Prostate gland (tissue), 2 donors: ENCODE results near the gene FAM50B.

Source experiments
- POLR2A ChIP-seq: fragments of 450-650 bp; IDR thresholded peaks from one replicate; pipeline ENCODE4 v1.6.1; 2016; ENCODE audit warnings: antibody characterized with exemption, mild to moderate bottlenecking
- POLR2AphosphoS5 ChIP-seq: sonication (generic); formaldehyde crosslinking; IDR thresholded peaks from one replicate; pipeline ENCODE4 v1.6.1; 2017; ENCODE audit warnings: antibody characterized with exemption
- TF ChIP-seq, protein P1 (sequence below), 4 experiments: fragments of 200-600 bp in 2 of 4; fragments of 450-650 bp in 2 of 4; sonication (generic) in 2 of 4; IDR thresholded peaks; 1 replicate in 3 of 4; 2 replicates in 1 of 4; pipeline ENCODE4 v1.5.1; 2016 to 2019; ENCODE audit warnings: antibody characterized with exemption in 4 of 4, mild to moderate bottlenecking in 2 of 4, moderate library complexity in 2 of 4

DNA sequence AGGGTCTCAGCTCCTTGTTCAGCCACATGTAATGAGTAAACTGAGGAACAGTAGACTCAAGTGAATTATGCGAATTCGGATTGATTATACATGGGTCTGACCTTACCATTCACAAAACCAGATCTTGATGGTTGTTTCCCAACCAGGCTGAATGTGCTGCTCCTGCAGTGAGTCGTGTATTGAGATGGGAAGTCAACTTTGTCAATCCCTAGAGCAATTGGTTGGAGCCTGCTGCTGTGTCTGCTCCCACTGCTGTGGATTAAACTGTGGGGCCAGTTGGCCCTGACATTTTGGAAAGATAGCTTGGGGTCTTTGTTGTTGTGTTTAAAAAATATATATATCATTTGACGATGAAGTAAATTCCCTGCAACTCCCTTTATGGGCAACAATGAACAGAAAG, 23.9 kb downstream of the FAM50B start:
- TF ChIP-seq, protein P1, sequence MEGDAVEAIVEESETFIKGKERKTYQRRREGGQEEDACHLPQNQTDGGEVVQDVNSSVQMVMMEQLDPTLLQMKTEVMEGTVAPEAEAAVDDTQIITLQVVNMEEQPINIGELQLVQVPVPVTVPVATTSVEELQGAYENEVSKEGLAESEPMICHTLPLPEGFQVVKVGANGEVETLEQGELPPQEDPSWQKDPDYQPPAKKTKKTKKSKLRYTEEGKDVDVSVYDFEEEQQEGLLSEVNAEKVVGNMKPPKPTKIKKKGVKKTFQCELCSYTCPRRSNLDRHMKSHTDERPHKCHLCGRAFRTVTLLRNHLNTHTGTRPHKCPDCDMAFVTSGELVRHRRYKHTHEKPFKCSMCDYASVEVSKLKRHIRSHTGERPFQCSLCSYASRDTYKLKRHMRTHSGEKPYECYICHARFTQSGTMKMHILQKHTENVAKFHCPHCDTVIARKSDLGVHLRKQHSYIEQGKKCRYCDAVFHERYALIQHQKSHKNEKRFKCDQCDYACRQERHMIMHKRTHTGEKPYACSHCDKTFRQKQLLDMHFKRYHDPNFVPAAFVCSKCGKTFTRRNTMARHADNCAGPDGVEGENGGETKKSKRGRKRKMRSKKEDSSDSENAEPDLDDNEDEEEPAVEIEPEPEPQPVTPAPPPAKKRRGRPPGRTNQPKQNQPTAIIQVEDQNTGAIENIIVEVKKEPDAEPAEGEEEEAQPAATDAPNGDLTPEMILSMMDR (IDR thresholded peaks at IDR 0.05) = no peak
- no peak for TF ChIP-seq POLR2AphosphoS5
- no peak for TF ChIP-seq POLR2A
